ENCODE data around the gene STXBP3.

DNA sequence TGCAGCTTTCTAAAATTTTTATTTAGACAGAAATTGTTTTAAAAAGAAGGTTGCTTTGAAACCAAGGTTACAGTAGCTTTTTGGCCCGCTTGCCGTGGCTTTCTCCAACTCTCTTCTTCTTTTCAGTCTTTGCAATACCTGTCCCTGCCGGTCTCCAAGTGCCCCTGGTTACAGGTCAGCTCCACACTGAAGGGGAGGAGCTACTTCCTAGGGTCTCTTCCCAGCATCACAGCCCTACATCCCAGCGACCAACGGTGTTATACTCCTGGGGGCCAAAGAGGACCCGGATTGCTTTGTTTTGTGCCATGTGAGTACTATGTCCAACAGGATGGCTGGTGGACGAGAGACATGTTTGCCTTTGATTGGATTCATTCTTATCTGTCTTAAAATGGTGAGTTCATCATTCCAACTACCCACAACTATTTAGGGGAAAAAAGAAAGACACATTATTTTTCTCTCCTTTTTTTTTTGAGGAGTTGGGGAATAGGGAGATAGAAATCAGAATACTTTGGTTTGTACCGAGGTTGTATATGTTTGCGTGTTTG lies 33.8 kb upstream of the STXBP3 start, which contains the start of gene FNDC7:
- TF ChIP-seq EZH2 (IDR thresholded peaks at IDR 0.05; ENCODE audit: borderline replicate concordance) (no peak), CTCF (IDR thresholded peaks at IDR 0.05; ENCODE audit: poor library complexity) (no peak)

Measured in hepatocyte (in vitro differentiated cells).